Immature natural killer cell (primary cell): ENCODE measurements around the gene ZNF362. TPM values are rescaled to one million over a fixed set of nuclear protein-coding genes. Genes with fewer than 3 reads are reported as not detected.

Source experiments
- DNase-seq, 3 donors: peaks; one replicate each; pipeline ENCODE4 v3.0.0; 2022; ENCODE audit warnings: mixed read lengths in 1 of 3
- H3K27ac Mint-ChIP-seq, 6 donors: one replicate each; pipeline ENCODE4 v1.8.0; 2020; ENCODE audit warnings: mixed read lengths in 6 of 6, mild to moderate bottlenecking in 5 of 6, inconsistent platforms in 4 of 6, moderate library complexity in 3 of 6
- H3K27me3 Mint-ChIP-seq, 3 donors: one replicate each; pipeline ENCODE4 v1.8.0; 2020 to 2021; ENCODE audit warnings: low read depth in 3 of 3, mild to moderate bottlenecking in 3 of 3, mixed read lengths in 3 of 3, moderate library complexity in 3 of 3, inconsistent platforms in 1 of 3
- H3K36me3 Mint-ChIP-seq, 3 donors: one replicate each; pipeline ENCODE4 v1.8.0; 2020; ENCODE audit warnings: mixed read lengths in 3 of 3, inconsistent platforms in 2 of 3, mild to moderate bottlenecking in 2 of 3
- H3K4me1 Mint-ChIP-seq, 2 donors: one replicate each; pipeline ENCODE4 v1.8.0; 2020; ENCODE audit warnings: inconsistent platforms in 2 of 2, mild to moderate bottlenecking in 2 of 2, mixed read lengths in 2 of 2, moderate library complexity in 1 of 2
- H3K4me3 Mint-ChIP-seq, 5 donors: one replicate each; pipeline ENCODE4 v1.8.0; 2020; ENCODE audit warnings: mild to moderate bottlenecking in 5 of 5, mixed read lengths in 5 of 5, inconsistent platforms in 3 of 5, moderate library complexity in 3 of 5
- H3K9me3 Mint-ChIP-seq, 6 donors: one replicate each; pipeline ENCODE4 v1.8.0; 2020; ENCODE audit warnings: mild to moderate bottlenecking in 6 of 6, mixed read lengths in 6 of 6, inconsistent platforms in 4 of 6, moderate library complexity in 3 of 6
- polyA plus RNA-seq, 3 donors: library from polyadenylated mRNA; unstranded; fragments of 300-500 nt; fragmentation: Illumina TruSeq; gene quantifications; one replicate each; pipeline ENCODE4 v1.2.3, GENCODE V29; 2021

ZNF362 gene
- polyA plus RNA-seq, 3 donors from 2014 or later: 5.5 to 37.9 (median 16.2) TPM

- peak overlapping the region; percentile 82 to 97 (median 93) for H3K4me3 Mint-ChIP-seq
- H3K4me1 Mint-ChIP-seq: peaks cover 43 to 54% of the 10 kb centered on the region in 2 donors
- H3K9me3 Mint-ChIP-seq: no peaks in the 10 kb centered on the region
- peaks cover 2 to 8% (median 2%) of the 10 kb centered on the region in 3 donors for H3K27me3 Mint-ChIP-seq
- H3K27ac Mint-ChIP-seq: peak overlapping the region; percentile 24 to 95 (median 82)
- no peaks in the 10 kb centered on the region for H3K36me3 Mint-ChIP-seq
- DNase-seq: peak; percentile 44 to 48 (median 47)
Measured at GRCh38 chr1:33349081-33349759, 92.9 kb downstream of the ZNF362 start.

- Mint-ChIP-seq H3K27me3 (peaks cover 2 to 8% (median 2%) of the 10 kb centered on the region in 3 donors), H3K4me1 (peaks cover 41 to 52% of the 10 kb centered on the region in 2 donors), H3K9me3 (no peaks in the 10 kb centered on the region), H3K36me3 (no peaks in the 10 kb centered on the region), H3K27ac (peak overlapping the region; percentile 83 to 96 (median 91)), H3K4me3 (peak overlapping the region; percentile 89 to 94 (median 92))
- peak; percentile 75 to 84 (median 81) for DNase-seq
Measured at GRCh38 chr1:33349778-33350610, 93.7 kb downstream of the ZNF362 start.

Other genes with a start within 250 kb of the ZNF362 start
- gene AK2, start 219.6 kb upstream of the ZNF362 start, polyA plus RNA-seq: 100 to 1,000 TPM; 138 to 174 (median 143) TPM
- 1 to 10 TPM; 1.6 to 2.9 (median 1.8) TPM for gene AZIN2, start 175.3 kb upstream of the ZNF362 start, polyA plus RNA-seq
- 1 to 10 TPM in 2 of 3 donors, not detected in 1; 2.5 to 8.0 TPM for gene TRIM62, start 74.4 kb upstream of the ZNF362 start, polyA plus RNA-seq
- gene A3GALT2, start 64.6 kb downstream of the ZNF362 start, polyA plus RNA-seq: not detected
- 10 to 100 TPM; 16.1 to 28.7 (median 27.4) TPM for gene PHC2, start 174.6 kb downstream of the ZNF362 start, polyA plus RNA-seq
- gene ZSCAN20, start 216.2 kb downstream of the ZNF362 start, polyA plus RNA-seq: under 1 TPM in 2 of 3 donors, not detected in 1; 0.33 to 0.68 TPM